PC-3 (cell line): ENCODE results near the gene MAST4. TPM values are rescaled to one million over a fixed set of nuclear protein-coding genes. Genes with fewer than 3 reads are reported as not detected.

ENCODE experiments used
- ATAC-seq: fragments of 200-7000 bp; cut with Tn5 transposase; 2 replicates; pipeline ENCODE4 v1.9.1; 2020; ENCODE audit warnings: mild to moderate bottlenecking, moderate library complexity
- BruUV-seq: library from RNA; stranded (reverse); fragments of 400-500 nt; replicated peaks from 2 replicates; lab custom pipeline; 2021; lab: Mats Ljungman, UMichigan
- CTCF ChIA-PET: fragments of 300-600 bp; sonication (Branson Sonifier 250); formaldehyde crosslinking; loops from one replicate; lab custom pipeline; 2022; ENCODE audit warnings: antibody characterized with exemption; lab: Charles Lee
- POLR2A ChIA-PET: fragments of 300-600 bp; sonication (Branson Sonifier 250); formaldehyde crosslinking; loops from one replicate; lab custom pipeline; 2022; ENCODE audit warnings: antibody characterized with exemption; ENCODE audit not compliant: unreplicated experiment; lab: Charles Lee
- DNase-seq: peaks from one replicate; pipeline ENCODE4 v3.0.0-alpha.2; 2015
- H2AFZ ChIP-seq: fragments of 300-600 bp; sonication (generic); 2 replicates; pipeline ENCODE4 v1.6.0; 2016; ENCODE audit warnings: antibody characterized with exemption, low read length
- H3F3A ChIP-seq: fragments of 300-600 bp; sonication (generic); one replicate; pipeline ENCODE4 v1.6.0; 2017; ENCODE audit warnings: antibody characterized with exemption, low read length, control low read depth, mild to moderate bottlenecking; ENCODE audit not compliant: unreplicated experiment
- H3K27ac ChIP-seq: fragments of 300-600 bp; sonication (generic); 2 replicates; pipeline ENCODE4 v1.5.1; 2016; ENCODE audit warnings: mild to moderate bottlenecking, low read length
- H3K27me3 ChIP-seq: fragments of 300-600 bp; sonication (generic); 2 replicates; pipeline ENCODE4 v1.6.1; 2016; ENCODE audit warnings: low read length, mixed read lengths
- H3K36me3 ChIP-seq: fragments of 300-600 bp; sonication (generic); 2 replicates; pipeline ENCODE4 v1.6.1; 2016; ENCODE audit warnings: low read depth, mixed run types, low read length, mixed read lengths
- H3K4me1 ChIP-seq: fragments of 300-600 bp; sonication (generic); 2 replicates; pipeline ENCODE4 v1.5.1; 2016; ENCODE audit warnings: low read length; ENCODE audit not compliant: insufficient read depth
- H3K4me2 ChIP-seq: fragments of 300-600 bp; sonication (generic); 2 replicates; pipeline ENCODE4 v1.6.0; 2016; ENCODE audit warnings: low read length
- H3K4me3 ChIP-seq: fragments of 300-600 bp; sonication (generic); 2 replicates; pipeline ENCODE4 v1.5.1; 2016; ENCODE audit warnings: mild to moderate bottlenecking, low read length, mixed read lengths
- H3K79me2 ChIP-seq: fragments of 300-600 bp; sonication (generic); 2 replicates; pipeline ENCODE4 v1.6.1; 2017; ENCODE audit warnings: low read length, mixed read lengths
- H3K9ac ChIP-seq: fragments of 300-600 bp; sonication (generic); 2 replicates; pipeline ENCODE4 v1.6.0; 2016; ENCODE audit warnings: mild to moderate bottlenecking, low read length
- H3K9me2 ChIP-seq: fragments of 300-600 bp; sonication (generic); replicated peaks from 2 replicates; pipeline ENCODE4 v1.6.1; 2016; ENCODE audit warnings: mixed run types, low read length, mixed read lengths
- H3K9me3 ChIP-seq: fragments of 300-600 bp; sonication (generic); 2 replicates; pipeline ENCODE4 v1.6.1; 2016; ENCODE audit warnings: low read length, mixed read lengths
- H4K20me1 ChIP-seq: fragments of 300-600 bp; sonication (generic); 2 replicates; pipeline ENCODE4 v1.6.1; 2016; ENCODE audit warnings: low read length, mixed read lengths
- CTCF ChIP-seq: fragments of 300-600 bp; sonication (generic); conservative IDR thresholded peaks from 2 replicates; pipeline ENCODE4 v1.5.1; 2017; ENCODE audit warnings: antibody characterized with exemption, low read depth, mild to moderate bottlenecking, low read length
- EZH2 ChIP-seq: fragments of 300-600 bp; sonication (generic); IDR thresholded peaks from one replicate; pipeline ENCODE4 v1.6.1; 2017; ENCODE audit warnings: antibody characterized with exemption, mild to moderate bottlenecking, low read length; ENCODE audit not compliant: unreplicated experiment
- EZH2phosphoT487 ChIP-seq: fragments of 300-600 bp; sonication (generic); IDR thresholded peaks from 2 replicates; pipeline ENCODE4 v1.6.1; 2018; ENCODE audit warnings: mild to moderate bottlenecking, antibody characterized with exemption, low read length, borderline replicate concordance
- intact Hi-C: fragments of 100-400 bp; cut with micrococcal nuclease; formaldehyde crosslinking; loops from 2 replicates; pipeline ENCODE4 v1.9.0; 2023
- total RNA-seq: library from RNA; depleted of rRNA; stranded (reverse); fragments of >200 nt; gene quantifications from 2 replicates; pipeline ENCODE4 v1.2.3, GENCODE V29; 2014

Gene MAST4
- total RNA-seq, 1 experiment from 2014 or later, result 7.9 TPM

GRCh38 chr5:66560371-66560770 is 35.8 kb upstream of the MAST4 start:
- H3K4me2 ChIP-seq, result no peak overlapping the region
- no peaks in the 10 kb centered on the region for H3K9me3 ChIP-seq
- no peaks in the 10 kb centered on the region for H3K4me1 ChIP-seq
- H2AFZ ChIP-seq, result no peak overlapping the region
- no peak for TF ChIP-seq CTCF
- TF ChIP-seq EZH2phosphoT487, result no peak
- H3K79me2 ChIP-seq, result no peaks in the 10 kb centered on the region
- POLR2A ChIA-PET, result no interaction called here
- no peaks in the 10 kb centered on the region for H3K27me3 ChIP-seq
- H3K27ac ChIP-seq, result no peak overlapping the region
- no peaks in the 10 kb centered on the region for H3K36me3 ChIP-seq
- no peaks in the 10 kb centered on the region for H4K20me1 ChIP-seq
- no peaks in the 10 kb centered on the region for H3F3A ChIP-seq
- no peak for ATAC-seq
- H3K9ac ChIP-seq, result no peak overlapping the region
- CTCF ChIA-PET, result no interaction called here
- intact Hi-C loops, result no loop called here
- no peaks in the 10 kb centered on the region for H3K9me2 ChIP-seq
- no peak for DNase-seq
- no TSS peak for BruUV-seq
- H3K4me3 ChIP-seq, result no peak overlapping the region

- no peaks in the 10 kb centered on the region for H4K20me1 ChIP-seq
- no peak overlapping the region for H3K27ac ChIP-seq
- H3K36me3 ChIP-seq, result no peaks in the 10 kb centered on the region
- no peak overlapping the region for H3K9ac ChIP-seq
- no peak overlapping the region for H2AFZ ChIP-seq
- H3F3A ChIP-seq, result no peaks in the 10 kb centered on the region
- ATAC-seq (no peak), DNase-seq (no peak)
- no TSS peak for BruUV-seq
- no peak overlapping the region for H3K4me3 ChIP-seq
- POLR2A ChIA-PET, result no interaction called here
- TF ChIP-seq CTCF, result no peak
- TF ChIP-seq EZH2phosphoT487, result no peak
- no peak for TF ChIP-seq EZH2
- no peaks in the 10 kb centered on the region for H3K79me2 ChIP-seq
- H3K4me1 ChIP-seq, result no peaks in the 10 kb centered on the region
- no peaks in the 10 kb centered on the region for H3K27me3 ChIP-seq
- no peaks in the 10 kb centered on the region for H3K9me2 ChIP-seq
- no peaks in the 10 kb centered on the region for H3K9me3 ChIP-seq
- H3K4me2 ChIP-seq, result no peak overlapping the region
- CTCF ChIA-PET, result no interaction called here
- intact Hi-C loops, result no loop called here
Observed at GRCh38 chr5:66561256-66561990, 34.8 kb upstream of the MAST4 start.

GRCh38 chr5:66565878-66566277 is 30.3 kb upstream of the MAST4 start:
- H3K36me3 ChIP-seq, result no peaks in the 10 kb centered on the region
- no peak overlapping the region for H2AFZ ChIP-seq
- H4K20me1 ChIP-seq, result no peaks in the 10 kb centered on the region
- no TSS peak for BruUV-seq
- no peaks in the 10 kb centered on the region for H3K4me1 ChIP-seq
- no peaks in the 10 kb centered on the region for H3K27me3 ChIP-seq
- intact Hi-C loops, result no loop called here
- no peaks in the 10 kb centered on the region for H3K9me2 ChIP-seq
- ATAC-seq, result no peak
- no peak overlapping the region for H3K9ac ChIP-seq
- ChIA-PET CTCF (no interaction called here), POLR2A (no interaction called here)
- no peak overlapping the region for H3K27ac ChIP-seq
- no peak for TF ChIP-seq CTCF
- no peak for TF ChIP-seq EZH2
- no peak for TF ChIP-seq EZH2phosphoT487
- no peaks in the 10 kb centered on the region for H3F3A ChIP-seq
- H3K4me3 ChIP-seq, result no peak overlapping the region
- H3K4me2 ChIP-seq, result no peak overlapping the region
- no peaks in the 10 kb centered on the region for H3K9me3 ChIP-seq
- H3K79me2 ChIP-seq, result no peaks in the 10 kb centered on the region
- no peak for DNase-seq
